Measurements from ENCODE around the gene MICU2.

MICU2 gene

GRCh38 chr13:21542563-21542962, 61.4 kb downstream of the MICU2 start:
- no peak for DNase-seq

- peak; percentile 55 for DNase-seq
These were observed 62.0 kb downstream of the MICU2 start for GRCh38 chr13:21541980-21542379.

DNA sequence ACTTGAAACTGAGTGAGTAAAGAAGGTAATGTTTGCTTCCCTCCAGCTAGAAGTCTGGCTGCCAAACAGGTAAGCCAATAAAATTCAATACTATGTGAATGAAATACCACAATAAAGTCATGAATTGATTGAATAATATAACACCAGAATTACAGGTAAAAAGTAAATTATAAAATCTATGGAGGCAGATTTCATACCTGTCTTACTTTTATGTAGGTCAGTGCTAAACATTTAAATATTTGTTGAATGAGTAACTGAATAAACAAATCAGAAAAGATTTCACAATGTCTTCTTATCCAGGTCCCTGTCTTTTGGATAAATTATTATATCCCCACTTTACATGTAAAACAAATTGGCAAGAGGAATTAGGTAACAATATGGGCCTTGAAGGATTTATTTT, 62.7 kb downstream of the MICU2 start:
- DNase-seq = no peak

DNA sequence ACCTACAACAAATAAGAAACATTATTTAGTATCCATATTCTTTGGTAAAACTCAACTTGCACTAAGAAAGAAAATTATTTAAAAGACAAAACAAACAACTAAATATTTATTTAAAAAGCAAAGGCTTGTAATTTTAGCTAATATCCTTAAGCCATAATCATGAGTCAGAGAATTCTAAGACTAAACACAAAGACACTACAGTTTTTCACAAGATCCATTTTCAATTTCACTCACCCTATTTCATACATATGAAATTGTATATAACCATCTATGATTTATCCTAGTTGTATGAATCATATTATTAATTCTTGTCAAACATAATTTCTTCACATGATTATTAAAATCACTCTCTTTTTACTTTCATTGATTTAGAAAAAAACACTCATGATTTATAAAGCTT, 64.3 kb downstream of the MICU2 start:
- no peak for DNase-seq

- DNase-seq = no peak
These were observed 65.2 kb downstream of the MICU2 start for GRCh38 chr13:21538753-21539152.

- DNase-seq = no peak
These were observed 65.7 kb downstream of the MICU2 start for GRCh38 chr13:21538280-21538679.

DNA sequence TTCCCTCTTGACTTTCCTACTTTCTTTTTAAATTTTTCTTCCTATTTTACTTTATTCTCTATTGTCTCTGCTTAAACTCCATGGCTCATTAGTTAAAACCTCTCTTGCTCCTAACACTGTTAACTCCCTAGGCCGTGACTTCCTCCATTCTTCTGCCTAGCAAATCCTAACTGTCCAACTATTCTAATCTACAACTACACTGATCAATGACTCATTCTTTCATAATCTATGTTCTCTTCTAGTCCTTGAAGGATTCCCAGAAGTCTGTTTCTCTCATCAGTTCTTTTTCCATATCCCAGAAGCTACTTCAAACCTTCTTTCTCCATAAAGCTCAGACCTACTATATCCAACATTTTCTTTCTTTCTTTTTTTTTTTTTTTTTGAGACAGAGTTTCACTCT, 66.9 kb downstream of the MICU2 start:
- peak; percentile 49 for DNase-seq

- DNase-seq = no peak
These were observed 69.2 kb downstream of the MICU2 start for GRCh38 chr13:21534760-21535159.

DNA sequence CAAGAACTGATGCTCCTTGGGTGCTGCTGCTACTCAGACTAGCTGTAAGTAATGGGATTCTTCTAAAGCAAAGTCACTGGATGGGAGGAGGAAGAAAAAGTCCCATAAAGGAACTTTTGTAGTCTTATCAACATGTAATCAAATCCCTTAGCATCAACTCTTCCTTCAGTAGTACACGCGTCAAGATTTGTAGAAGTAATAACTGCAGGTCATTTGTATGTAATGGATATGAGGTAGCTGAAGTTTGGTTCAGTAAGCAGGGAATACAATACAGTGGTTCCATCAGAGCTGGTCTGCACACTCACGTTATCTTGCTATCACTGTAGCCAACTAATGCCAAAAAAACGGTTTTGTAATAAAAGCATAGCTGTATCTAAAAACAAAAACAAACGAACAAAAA, 72.5 kb downstream of the MICU2 start:
- DNase-seq = no peak

- no peak for DNase-seq
These were observed 73.3 kb downstream of the MICU2 start for GRCh38 chr13:21530656-21531055.

GRCh38 chr13:21529146-21529893, 74.7 kb downstream of the MICU2 start:
- peak; percentile 34 for DNase-seq

DNA sequence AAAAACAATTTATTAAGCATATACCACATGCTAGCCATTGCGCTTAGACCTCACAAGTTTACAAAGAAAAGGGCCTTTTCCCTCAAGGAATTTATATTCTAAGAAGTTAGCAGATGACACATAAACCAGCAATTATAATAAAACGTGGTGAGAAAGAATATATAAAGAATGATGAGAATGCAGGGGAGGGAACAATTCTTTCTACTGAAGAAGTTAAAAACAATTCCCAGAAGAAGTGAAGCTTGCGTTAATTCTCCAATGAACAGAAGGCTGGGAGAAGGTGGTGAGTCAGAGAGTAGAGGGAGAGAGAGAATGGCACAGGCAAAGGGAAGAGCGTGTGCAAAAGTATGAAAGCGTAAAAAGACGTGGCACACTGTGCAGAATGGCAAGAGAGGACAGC, 75.4 kb downstream of the MICU2 start:
- no peak for DNase-seq

- DNase-seq = no peak
These were observed 77.0 kb downstream of the MICU2 start for GRCh38 chr13:21526707-21527540.

DNA sequence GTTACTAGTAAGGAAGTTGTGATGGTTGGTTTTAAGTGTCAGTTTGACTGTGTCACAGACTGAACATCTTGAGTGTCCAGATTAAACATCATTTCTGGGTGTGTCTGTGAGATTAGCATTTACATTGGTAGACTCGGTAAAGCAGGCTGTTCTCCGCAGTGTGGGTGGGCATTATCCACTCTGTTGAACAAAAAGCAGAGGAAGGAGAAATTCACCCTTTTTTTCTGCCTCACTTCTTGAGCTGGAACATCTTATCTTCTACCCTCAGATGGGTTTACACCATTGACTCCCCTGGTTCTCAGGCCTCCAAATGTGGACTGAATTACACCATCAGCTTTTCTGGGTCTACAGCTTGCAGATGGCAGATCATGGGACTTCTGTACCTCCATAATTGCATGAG, 81.1 kb downstream of the MICU2 start:
- DNase-seq = peak; percentile 98

- peak; percentile 56 for DNase-seq
These were observed 81.8 kb downstream of the MICU2 start for GRCh38 chr13:21522130-21522529.

- DNase-seq = no peak
These were observed 85.3 kb downstream of the MICU2 start for GRCh38 chr13:21518617-21519144.

- no peak for DNase-seq
These were observed 86.4 kb downstream of the MICU2 start for GRCh38 chr13:21517576-21517975.

DNA sequence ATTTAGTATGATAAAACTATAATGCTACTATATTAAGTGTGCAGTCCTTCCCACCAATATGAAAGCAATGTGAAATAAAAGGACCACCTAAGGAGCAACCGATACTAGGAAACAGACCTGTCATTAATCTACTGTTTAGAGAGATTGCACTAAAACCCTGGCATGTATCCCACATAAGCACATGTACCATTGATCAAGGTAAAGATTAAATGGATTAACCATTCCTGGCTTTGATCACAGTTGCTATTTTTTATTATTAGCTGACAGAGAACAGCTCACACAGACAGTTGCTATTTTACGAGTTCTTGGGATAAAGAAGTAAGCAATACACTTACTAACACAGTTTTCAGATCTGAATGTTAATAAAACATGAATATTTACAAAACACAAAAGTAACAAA, 87.2 kb downstream of the MICU2 start:
- DNase-seq = peak; percentile 66

DNA sequence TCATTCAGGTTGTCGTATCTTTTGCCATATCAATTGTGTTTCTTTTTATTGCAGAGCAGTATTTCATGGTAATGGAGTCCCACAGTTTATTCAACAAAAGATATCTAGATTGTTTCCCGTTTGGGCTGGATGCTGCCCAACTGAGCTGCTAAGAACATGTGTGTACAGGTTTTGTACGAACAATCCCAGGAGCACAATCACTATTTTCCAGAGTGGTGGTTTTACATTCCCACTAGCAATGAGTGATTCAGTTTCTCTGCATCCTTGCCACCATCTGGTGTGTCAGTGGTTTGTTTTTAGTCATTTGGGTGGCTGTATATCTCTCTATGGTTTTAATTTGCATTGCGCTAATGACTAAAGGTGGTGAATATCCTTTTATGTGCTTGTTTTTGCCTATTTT, 92.1 kb downstream of the MICU2 start:
- DNase-seq = no peak

- no peak for DNase-seq
These were observed 99.6 kb downstream of the MICU2 start for GRCh38 chr13:21504379-21504778.

GRCh38 chr13:21501686-21502085, 102.3 kb downstream of the MICU2 start:
- peak; percentile 25 for DNase-seq

- DNase-seq = no peak
These were observed 117.6 kb downstream of the MICU2 start for GRCh38 chr13:21486322-21486721.

GRCh38 chr13:21483748-21484147, 120.2 kb downstream of the MICU2 start:
- DNase-seq = no peak

- no peak for DNase-seq
These were observed 122.6 kb downstream of the MICU2 start for GRCh38 chr13:21481359-21481758.

Measured in hematopoietic multipotent progenitor cell treated with erythropoietin and hydrocortisone succinate and interleukin-3 and kit ligand, for 6 days (in vitro differentiated cells).